ENCODE results near the gene KLC1.

The KLC1 gene

GRCh38 chr14:103709814-103710213, 80.8 kb downstream of the KLC1 start:
- Histone ChIP-seq H3K36me3 (ENCODE audit: control insufficient read depth, insufficient read depth, low read length) (peaks cover 40% of the 10 kb centered on the region), H3K4me3 (ENCODE audit: low read length) (no peak overlapping the region), H3K27ac (ENCODE audit: low read length) (no peak overlapping the region), H3K9me3 (ENCODE audit: control insufficient read depth, insufficient read depth, low read length) (no peaks in the 10 kb centered on the region), H3K4me1 (ENCODE audit: control insufficient read depth, insufficient read depth, low read length) (no peaks in the 10 kb centered on the region; the same call in 1 of the 2 replicates), H3K27me3 (ENCODE audit: control insufficient read depth, insufficient read depth, low read length) (no peaks in the 10 kb centered on the region)
- DNase-seq (ENCODE audit: low read depth, low spot score) = no peak
- no CpG with 5 or more reads among the region's 15 CpGs for WGBS (ENCODE audit: insufficient coverage, insufficient read length)

GRCh38 chr14:103710771-103711377, 81.9 kb downstream of the KLC1 start:
- H3K36me3 ChIP-seq (ENCODE audit: control insufficient read depth, insufficient read depth, low read length) = peaks cover 40% of the 10 kb centered on the region
- no peaks in the 10 kb centered on the region; the same call in 1 of the 2 replicates for H3K4me1 ChIP-seq (ENCODE audit: control insufficient read depth, insufficient read depth, low read length)
- no peak overlapping the region for H3K27ac ChIP-seq (ENCODE audit: low read length)
- no CpG with 5 or more reads among the region's 9 CpGs for WGBS (ENCODE audit: insufficient coverage, insufficient read length)
- no peak overlapping the region for H3K4me3 ChIP-seq (ENCODE audit: low read length)
- no peaks in the 10 kb centered on the region for H3K9me3 ChIP-seq (ENCODE audit: control insufficient read depth, insufficient read depth, low read length)
- no peaks in the 10 kb centered on the region for H3K27me3 ChIP-seq (ENCODE audit: control insufficient read depth, insufficient read depth, low read length)
- no peak for DNase-seq (ENCODE audit: low read depth, low spot score)

- Histone ChIP-seq H3K9me3 (ENCODE audit: control insufficient read depth, insufficient read depth, low read length) (no peaks in the 10 kb centered on the region), H3K27me3 (ENCODE audit: control insufficient read depth, insufficient read depth, low read length) (no peaks in the 10 kb centered on the region), H3K4me3 (ENCODE audit: low read length) (no peak overlapping the region), H3K36me3 (ENCODE audit: control insufficient read depth, insufficient read depth, low read length) (peaks cover 37% of the 10 kb centered on the region), H3K4me1 (ENCODE audit: control insufficient read depth, insufficient read depth, low read length) (peaks cover 2% of the 10 kb centered on the region; the same call in 1 of the 2 replicates), H3K27ac (ENCODE audit: low read length) (no peak overlapping the region)
- no CpG with 5 or more reads among the region's 27 CpGs for WGBS (ENCODE audit: insufficient coverage, insufficient read length)
- DNase-seq (ENCODE audit: low read depth, low spot score) = no peak
Observed at GRCh38 chr14:103711516-103712431, 82.8 kb downstream of the KLC1 start.

GRCh38 chr14:103712633-103713247, 83.7 kb downstream of the KLC1 start:
- DNase-seq (ENCODE audit: low read depth, low spot score) = no peak
- WGBS (ENCODE audit: insufficient coverage, insufficient read length) = no CpG with 5 or more reads among the region's 24 CpGs
- H3K27me3 ChIP-seq (ENCODE audit: control insufficient read depth, insufficient read depth, low read length) = no peaks in the 10 kb centered on the region
- H3K4me3 ChIP-seq (ENCODE audit: low read length) = no peak overlapping the region
- H3K4me1 ChIP-seq (ENCODE audit: control insufficient read depth, insufficient read depth, low read length) = peaks cover 3% of the 10 kb centered on the region; the same call in 1 of the 2 replicates
- H3K9me3 ChIP-seq (ENCODE audit: control insufficient read depth, insufficient read depth, low read length) = no peaks in the 10 kb centered on the region
- no peak overlapping the region for H3K27ac ChIP-seq (ENCODE audit: low read length)
- peaks cover 30% of the 10 kb centered on the region for H3K36me3 ChIP-seq (ENCODE audit: control insufficient read depth, insufficient read depth, low read length)

- Histone ChIP-seq H3K4me3 (ENCODE audit: low read length) (no peak overlapping the region), H3K4me1 (ENCODE audit: control insufficient read depth, insufficient read depth, low read length) (peaks cover 3% of the 10 kb centered on the region; the same call in 1 of the 2 replicates), H3K9me3 (ENCODE audit: control insufficient read depth, insufficient read depth, low read length) (no peaks in the 10 kb centered on the region), H3K36me3 (ENCODE audit: control insufficient read depth, insufficient read depth, low read length) (peaks cover 23% of the 10 kb centered on the region), H3K27me3 (ENCODE audit: control insufficient read depth, insufficient read depth, low read length) (no peaks in the 10 kb centered on the region), H3K27ac (ENCODE audit: low read length) (no peak overlapping the region)
- DNase-seq (ENCODE audit: low read depth, low spot score) = no peak
- no CpG with 5 or more reads among the region's 18 CpGs for WGBS (ENCODE audit: insufficient coverage, insufficient read length)
Observed at GRCh38 chr14:103713304-103714062, 84.5 kb downstream of the KLC1 start.

- Histone ChIP-seq H3K4me1 (ENCODE audit: control insufficient read depth, insufficient read depth, low read length) (peaks cover 3% of the 10 kb centered on the region; the same call in 1 of the 2 replicates), H3K4me3 (ENCODE audit: low read length) (peak overlapping the region; percentile 79; the same call in 1 of the 2 replicates), H3K36me3 (ENCODE audit: control insufficient read depth, insufficient read depth, low read length) (peaks cover 18% of the 10 kb centered on the region), H3K27ac (ENCODE audit: low read length) (no peak overlapping the region), H3K27me3 (ENCODE audit: control insufficient read depth, insufficient read depth, low read length) (no peaks in the 10 kb centered on the region), H3K9me3 (ENCODE audit: control insufficient read depth, insufficient read depth, low read length) (no peaks in the 10 kb centered on the region)
- DNase-seq (ENCODE audit: low read depth, low spot score) = no peak
- WGBS (ENCODE audit: insufficient coverage, insufficient read length) = no CpG with 5 or more reads among the region's 16 CpGs
Observed at GRCh38 chr14:103714063-103714724, 85.2 kb downstream of the KLC1 start.

GRCh38 chr14:103715052-103716000, 86.3 kb downstream of the KLC1 start, which contains the start of the genes XRCC3 and ZFYVE21:
XRCC3 (minus strand) TSS chr14:103715451; CDS start chr14:103711087, 4,364 bp downstream.
ZFYVE21 (plus strand) TSS chr14:103715810; CDS start chr14:103715842, 32 bp downstream.
- Histone ChIP-seq H3K4me3 (ENCODE audit: low read length) (peak within 1 kb of the TSS; percentile 96), H3K4me1 (ENCODE audit: control insufficient read depth, insufficient read depth, low read length) (peaks cover 3% of the 10 kb centered on the region; the same call in 1 of the 2 replicates), H3K27me3 (ENCODE audit: control insufficient read depth, insufficient read depth, low read length) (no peaks in the 10 kb centered on the region), H3K36me3 (ENCODE audit: control insufficient read depth, insufficient read depth, low read length) (peaks cover 9% of the 10 kb centered on the region; the same call in 1 of the 2 replicates), H3K9me3 (ENCODE audit: control insufficient read depth, insufficient read depth, low read length) (no peaks in the 10 kb centered on the region), H3K27ac (ENCODE audit: low read length) (no peak within 1 kb of the TSS)
- no CpG with 5 or more reads among the region's 121 CpGs for WGBS (ENCODE audit: insufficient coverage, insufficient read length)
- DNase-seq (ENCODE audit: low read depth, low spot score) = peak; percentile 98

GRCh38 chr14:103716091-103716801, 87.2 kb downstream of the KLC1 start:
- peak overlapping the region; percentile 96 for H3K4me3 ChIP-seq (ENCODE audit: low read length)
- no CpG with 5 or more reads among the region's 72 CpGs for WGBS (ENCODE audit: insufficient coverage, insufficient read length)
- DNase-seq (ENCODE audit: low read depth, low spot score) = no peak
- H3K4me1 ChIP-seq (ENCODE audit: control insufficient read depth, insufficient read depth, low read length) = peaks cover 3% of the 10 kb centered on the region; the same call in 1 of the 2 replicates
- no peaks in the 10 kb centered on the region for H3K9me3 ChIP-seq (ENCODE audit: control insufficient read depth, insufficient read depth, low read length)
- H3K36me3 ChIP-seq (ENCODE audit: control insufficient read depth, insufficient read depth, low read length) = peaks cover 9% of the 10 kb centered on the region; the same call in 1 of the 2 replicates
- no peak overlapping the region for H3K27ac ChIP-seq (ENCODE audit: low read length)
- H3K27me3 ChIP-seq (ENCODE audit: control insufficient read depth, insufficient read depth, low read length) = no peaks in the 10 kb centered on the region

Measured in iPS DF 6.9 (cell line).